ENCODE data around the gene HAGHL.
"Not testable (repeated sequence)": the region's sequence is repeated elsewhere in the genome, so short reads cannot be mapped to it uniquely, and the experiment has no call there.

Gene HAGHL

DNA sequence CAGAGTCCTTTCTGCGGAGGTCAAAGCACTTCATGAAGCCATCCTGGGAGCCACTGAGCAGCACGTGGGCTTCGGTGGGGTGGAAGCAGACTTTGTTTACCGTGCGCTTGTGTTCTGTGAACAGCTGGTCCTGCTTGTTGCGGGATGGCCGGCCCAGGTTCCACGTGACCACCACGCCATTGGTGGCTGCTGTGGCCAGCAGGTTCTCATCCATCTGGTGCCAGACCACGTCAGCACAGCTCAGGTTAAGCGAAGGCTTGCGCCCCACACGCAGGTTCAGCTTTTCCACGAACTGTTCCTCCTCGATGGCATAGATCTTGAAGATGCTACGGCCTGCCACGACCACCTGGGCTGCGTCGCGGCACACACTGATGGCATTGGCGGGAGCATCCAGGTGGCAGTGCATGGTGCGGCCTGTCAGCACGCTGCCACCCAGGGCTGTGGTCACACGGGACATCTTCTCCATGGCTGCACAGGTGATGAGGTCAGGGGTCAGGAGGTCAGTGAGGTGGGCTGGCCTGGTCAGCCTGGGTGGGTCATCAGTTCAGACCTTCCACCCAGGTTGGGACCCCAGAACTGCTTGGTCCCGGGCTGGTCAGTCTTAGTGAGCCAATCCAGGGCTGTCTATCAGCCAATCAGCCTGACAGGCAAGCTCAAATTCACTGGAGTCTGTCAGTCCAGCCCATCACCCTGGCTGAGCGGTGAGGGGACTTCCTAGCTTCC lies 37.6 kb upstream of the HAGHL start:
- no peak for DNase-seq (ENCODE audit: low read depth in 2 of 2)

DNA sequence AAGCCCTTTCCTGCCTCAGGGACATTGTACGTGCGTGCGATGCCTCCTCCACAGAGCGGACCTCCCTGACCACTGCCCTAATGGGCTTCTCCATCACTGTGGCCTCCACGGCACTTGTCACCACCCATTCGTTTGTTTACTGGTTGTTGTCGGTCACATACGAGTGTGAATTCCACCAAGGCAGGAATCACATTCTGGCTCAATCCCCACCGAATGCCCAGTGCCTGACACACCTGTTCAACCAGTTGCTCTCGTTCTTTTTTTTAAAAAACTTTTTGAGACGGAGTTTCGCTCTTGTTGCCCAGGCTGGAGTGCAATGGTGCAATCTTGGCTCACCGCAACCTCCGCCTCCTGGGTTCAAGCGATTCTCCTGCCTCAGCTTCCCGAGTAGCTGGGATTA lies 35.7 kb upstream of the HAGHL start:
- not testable (repeated sequence) for DNase-seq (ENCODE audit: low read depth in 2 of 2)

DNA sequence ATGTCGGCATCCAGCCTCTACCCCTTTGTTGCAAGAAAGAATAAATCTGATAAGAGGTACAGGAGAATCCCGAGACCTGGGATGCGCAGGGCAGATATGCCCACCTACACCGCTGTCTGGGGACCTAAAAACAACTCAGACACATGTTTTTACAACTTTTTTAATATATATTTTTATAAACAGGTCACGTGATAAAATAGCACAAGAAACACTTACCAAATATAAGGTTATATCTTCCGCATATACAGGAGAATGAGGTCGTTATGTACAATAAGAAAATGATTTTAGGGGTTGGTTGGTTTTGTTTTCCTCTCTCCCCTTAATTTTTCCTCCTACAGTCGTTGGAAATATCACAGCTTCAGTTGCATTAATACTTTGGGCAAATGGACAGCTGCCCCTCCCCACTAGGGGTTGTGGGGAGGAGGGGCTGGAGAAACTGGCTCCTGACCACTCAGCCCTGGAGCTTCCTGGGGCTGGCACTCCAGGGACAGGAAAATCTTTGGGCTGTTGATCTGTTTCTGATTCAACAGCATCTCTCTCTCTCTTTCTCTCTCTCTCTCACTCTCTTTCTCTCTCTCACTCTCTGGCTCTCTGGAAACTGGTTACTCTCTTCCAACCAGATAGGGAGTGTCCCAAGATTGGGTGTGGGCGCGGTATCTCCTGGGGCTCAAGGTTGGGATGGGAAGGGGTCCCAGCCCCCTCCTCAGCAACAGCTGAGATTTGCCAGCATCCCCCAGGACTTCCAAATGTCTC lies 34.4 kb upstream of the HAGHL start:
- no peak for DNase-seq (ENCODE audit: low read depth in 2 of 2)

DNA sequence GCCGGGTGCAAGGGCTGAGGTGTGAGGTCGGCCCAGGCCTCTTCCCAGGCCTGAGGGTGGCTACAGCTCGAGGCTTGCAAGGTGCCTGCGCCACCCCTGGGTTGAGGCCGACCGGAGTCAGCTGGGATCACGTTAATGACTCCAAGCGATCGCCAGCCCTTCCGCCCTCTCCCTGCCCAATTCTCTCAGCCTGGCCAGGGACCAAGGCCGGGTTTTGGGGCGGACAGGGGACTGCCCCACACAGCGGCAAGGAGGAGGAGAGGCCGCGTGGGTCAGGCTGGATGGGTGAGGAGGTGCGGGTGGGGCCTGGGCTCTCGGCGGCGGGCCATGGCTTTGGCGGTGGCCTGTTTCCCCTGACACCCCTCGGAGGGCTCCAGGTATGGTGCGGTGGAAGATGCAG lies 33.5 kb upstream of the HAGHL start:
- DNase-seq (ENCODE audit: low read depth in 2 of 2) = no peak

DNA sequence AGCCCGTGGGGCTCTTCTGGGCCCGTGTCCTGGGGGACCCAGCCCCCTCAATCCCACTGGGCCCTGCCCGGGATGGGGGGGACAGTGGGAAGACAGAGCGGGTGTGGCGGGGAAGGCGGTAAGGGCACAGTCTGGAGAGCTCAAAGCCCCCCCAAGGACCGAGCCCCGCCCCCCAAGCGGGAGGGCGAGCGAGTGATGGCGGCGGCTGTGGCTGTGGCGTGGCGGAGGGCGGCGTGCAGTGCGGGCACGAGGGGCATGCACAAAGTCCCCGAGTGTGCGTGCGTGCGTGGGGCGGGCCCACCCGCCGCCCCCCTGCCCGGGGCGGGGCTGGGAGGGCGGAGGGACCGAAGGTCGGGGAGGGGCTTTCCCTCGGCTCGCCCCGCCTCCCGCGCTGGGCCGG lies 33.1 kb upstream of the HAGHL start:
- DNase-seq (ENCODE audit: low read depth in 2 of 2) = no peak

DNA sequence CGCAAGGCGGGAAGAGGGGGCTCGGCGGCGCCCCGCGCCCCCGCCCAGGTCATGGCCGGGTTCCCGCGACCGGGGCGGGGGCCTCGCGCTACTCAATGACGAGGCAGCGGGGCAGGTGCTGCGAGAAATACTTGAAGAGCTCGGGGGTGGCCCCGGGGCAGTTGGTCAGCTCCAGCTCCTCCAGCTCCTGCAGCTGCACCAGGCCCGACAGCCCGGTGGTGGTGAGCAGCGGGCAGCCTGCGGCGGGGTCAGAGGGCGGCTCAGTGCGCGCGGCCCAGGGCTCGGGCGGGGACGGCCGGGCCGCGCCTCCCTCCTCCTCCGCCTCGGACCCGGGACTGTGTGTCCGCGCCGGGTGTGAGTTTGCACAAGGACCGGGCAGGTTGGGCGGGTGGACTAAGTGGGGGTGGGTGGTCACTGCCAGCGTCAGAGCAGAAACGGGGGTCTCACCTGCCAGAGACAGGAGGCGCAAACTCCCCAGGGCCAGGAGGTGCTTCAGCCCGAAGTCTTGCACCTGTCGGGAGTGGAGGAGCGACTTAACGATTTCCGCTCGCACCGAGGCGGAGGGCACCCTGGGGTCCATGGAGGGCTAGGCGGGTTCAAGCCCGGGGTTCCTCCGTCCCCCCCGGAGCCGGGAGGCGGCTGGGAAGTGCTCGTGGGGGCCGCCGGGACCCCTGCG lies 32.6 kb upstream of the HAGHL start:
- no peak for DNase-seq (ENCODE audit: low read depth in 2 of 2)

DNA sequence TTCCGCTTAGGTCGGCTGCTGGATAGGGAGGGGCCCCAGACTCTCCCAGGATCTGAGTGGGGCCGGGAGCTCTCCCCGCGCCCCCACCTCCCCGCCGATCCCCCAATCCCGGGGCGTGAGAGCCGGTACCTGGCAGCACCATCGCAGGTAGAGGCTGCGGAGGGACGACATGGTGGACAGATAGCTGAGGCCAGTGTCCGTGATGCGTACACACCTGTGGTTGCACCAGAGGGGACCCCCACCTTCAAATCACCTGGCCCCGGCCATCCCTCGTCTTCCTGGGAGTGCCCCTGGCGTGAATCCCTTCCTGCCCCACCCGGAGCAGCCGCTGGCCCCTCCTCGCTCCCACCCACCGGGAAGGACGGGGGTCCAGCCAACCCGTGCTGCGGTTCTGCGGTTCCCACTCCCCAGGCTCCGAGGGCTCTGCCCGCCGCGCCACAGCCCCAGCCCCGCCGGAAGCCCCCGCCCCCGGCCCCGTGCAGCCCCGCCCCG lies 32.0 kb upstream of the HAGHL start:
- DNase-seq (ENCODE audit: low read depth in 2 of 2) = no peak

DNA sequence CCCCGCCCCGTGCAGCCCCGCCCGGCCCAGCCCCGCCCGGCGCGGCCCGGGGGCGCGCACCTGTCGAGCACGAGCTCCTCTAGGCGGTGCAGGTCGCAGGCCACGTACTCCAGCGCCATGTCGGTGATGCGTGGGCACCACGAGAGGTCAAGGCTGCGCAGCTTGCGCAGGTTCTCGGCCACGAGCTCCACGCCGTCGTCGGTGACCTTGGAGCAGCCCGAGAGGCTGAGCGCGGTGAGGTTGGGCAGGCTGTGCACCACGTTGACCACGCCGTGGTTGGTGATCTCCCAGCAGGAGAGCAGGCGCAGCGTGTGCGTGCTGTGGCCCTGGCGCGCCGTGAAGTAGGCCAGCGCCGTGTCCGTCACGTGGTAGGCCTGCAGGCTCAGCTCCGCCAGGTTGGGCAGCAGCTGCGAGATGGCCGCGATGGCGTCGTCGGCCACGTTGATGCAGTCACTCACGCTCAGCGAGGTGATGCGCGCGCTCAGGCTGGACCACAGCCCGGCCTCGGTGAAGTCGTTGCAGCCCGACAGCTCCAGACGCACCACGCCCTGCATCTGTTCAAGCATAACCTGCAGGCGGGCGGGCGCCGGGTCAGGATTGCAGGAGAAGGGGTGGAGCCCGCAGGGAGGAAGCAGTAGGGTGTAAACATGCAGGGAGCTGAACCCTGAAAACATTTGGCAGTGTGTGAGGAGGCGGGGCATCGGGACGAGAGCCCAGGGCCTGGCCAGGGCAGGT lies 31.4 kb upstream of the HAGHL start:
- DNase-seq (ENCODE audit: low read depth in 2 of 2) = no peak

DNA sequence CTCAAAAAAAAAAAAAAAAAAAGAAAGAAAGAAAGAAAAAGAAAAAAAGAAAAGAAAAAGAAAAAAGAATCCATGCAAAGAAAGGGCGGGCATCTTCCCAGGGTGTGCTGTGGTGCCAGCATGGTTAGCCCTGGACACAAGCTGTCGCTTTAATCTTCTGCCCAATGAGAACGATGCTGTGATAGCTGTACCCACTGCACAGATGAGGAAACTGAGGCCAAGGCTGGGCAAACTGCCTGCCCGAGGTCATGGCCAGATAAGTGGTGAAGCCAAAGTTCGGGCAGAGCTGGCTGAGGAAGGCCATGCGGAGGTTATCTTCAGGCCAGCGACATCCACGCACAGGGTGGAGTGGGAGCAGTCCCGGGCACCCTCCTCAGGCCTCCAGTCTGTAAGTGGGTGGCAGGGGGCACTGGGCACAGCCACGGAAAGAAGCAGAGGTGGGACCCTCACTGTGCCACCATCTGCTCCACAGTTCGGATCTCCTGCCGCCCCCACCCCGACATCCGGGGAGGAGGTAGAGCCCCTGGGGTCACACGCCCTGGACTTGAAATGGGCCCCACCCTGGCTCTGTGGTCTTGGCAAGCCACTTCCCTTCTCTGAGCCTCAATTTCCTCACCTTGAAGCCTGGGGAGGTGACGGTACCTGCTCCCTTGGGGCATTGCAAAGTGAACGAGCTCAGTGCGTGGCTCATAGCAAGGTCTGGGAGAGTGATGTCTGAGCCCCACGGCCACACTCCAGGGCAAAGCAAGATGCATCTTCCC lies 27.8 kb upstream of the HAGHL start:
- DNase-seq (ENCODE audit: low read depth in 2 of 2) = no peak

DNA sequence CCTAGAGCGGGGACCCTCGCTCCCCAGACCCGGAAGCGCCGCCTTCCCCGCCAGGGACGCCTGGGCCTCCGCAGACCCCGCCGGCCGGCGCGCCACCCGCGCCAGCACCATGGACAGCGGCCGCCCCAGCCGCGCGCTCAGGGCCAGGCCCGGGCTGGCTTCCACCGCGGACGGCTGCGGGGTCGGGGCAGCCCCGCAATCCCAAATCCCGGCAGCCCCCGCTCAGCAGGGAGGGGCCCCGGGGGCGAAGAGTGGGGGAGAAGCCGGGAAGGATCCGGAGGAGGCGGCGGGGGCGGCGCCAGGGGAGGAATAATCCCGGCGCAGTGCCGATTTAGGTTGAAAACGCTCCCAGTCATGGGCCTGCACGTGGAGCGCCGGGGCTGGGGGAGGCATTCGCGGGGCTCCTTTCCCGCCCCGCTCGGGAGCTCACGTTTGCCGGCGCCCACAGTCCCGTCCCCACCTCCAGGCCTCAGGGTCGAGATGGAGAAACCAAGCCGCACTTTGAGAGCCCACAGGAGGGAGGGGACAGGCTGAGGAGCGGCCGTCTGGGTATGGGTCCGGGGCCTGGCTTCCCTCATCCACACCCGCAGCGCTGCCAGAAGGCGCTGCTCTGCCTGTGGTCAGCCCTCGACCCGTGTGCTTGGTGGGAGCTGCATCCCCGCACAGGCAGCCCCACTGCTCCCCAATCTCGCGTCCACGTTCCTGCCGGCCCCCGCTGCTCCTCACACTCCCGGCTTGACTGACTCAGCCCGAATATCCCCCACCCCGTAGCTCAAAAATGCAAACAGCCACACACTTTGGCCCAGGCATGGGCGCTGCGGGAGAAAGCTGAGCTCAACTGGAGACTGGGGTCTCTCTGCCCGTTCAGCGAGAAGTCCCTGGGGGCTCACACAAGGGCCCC lies 26.0 kb upstream of the HAGHL start:
- no peak for DNase-seq (ENCODE audit: low read depth in 2 of 2)

DNA sequence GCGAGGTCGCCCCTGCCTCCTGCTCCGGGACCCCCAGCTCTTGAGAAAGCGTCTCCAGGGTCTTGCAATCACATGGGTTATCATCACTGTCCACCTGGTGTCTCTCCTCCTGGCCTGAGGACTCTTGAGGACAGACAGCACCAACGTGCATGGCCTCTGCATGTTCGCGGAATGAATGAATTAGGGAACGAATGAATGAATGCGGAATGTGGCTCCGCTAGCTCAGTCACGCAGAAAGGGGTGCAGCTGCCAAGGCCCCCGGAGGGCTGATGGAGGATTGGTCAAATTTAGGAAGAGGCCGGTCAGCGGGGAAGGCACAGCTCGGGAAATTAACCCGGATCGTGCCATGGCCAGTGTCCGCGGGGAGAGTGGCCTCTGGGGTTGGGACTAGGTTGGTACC lies 24.6 kb upstream of the HAGHL start:
- DNase-seq (ENCODE audit: low read depth in 2 of 2) = no peak

DNA sequence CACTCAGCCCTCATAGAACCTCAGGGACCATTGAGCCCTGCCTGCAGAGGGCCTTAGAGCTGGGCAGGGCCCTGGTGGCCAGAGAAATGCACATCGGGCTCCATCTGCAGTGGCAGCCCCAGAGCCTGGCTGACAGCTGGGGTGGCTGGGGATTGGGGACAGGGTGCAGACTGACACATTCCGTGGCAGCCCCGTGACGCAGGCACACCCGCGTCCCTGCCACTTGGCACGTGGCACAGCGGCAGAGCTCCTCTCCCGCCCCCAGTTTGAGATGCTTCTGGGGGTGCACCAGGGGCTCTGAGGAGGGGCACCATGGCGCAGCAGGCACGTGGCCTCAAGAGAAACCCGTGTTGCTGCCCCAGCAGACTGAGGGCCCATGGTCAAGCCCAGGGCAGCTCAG lies 23.5 kb upstream of the HAGHL start:
- no peak for DNase-seq (ENCODE audit: low read depth in 2 of 2)

DNA sequence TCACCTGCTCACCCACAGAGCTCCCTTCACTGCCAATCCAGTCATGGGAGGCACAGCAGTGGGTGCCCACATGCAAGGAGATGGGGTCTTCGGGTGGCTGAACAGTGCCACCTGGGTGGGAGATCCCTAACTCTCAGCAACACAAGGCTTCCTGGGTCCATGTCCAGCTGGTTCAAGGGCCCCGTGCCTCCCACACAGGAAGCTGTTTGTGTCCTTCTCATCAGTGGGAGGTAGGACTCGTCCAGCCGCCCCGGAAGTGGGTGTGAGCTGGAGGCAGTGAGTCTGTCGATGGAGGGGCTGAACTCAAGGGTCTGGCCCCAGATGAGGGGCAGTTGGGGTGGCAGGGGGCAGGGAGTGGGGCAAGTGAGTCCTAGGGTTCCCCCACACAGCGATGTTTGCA lies 22.9 kb upstream of the HAGHL start:
- no peak for DNase-seq (ENCODE audit: low read depth in 2 of 2)

DNA sequence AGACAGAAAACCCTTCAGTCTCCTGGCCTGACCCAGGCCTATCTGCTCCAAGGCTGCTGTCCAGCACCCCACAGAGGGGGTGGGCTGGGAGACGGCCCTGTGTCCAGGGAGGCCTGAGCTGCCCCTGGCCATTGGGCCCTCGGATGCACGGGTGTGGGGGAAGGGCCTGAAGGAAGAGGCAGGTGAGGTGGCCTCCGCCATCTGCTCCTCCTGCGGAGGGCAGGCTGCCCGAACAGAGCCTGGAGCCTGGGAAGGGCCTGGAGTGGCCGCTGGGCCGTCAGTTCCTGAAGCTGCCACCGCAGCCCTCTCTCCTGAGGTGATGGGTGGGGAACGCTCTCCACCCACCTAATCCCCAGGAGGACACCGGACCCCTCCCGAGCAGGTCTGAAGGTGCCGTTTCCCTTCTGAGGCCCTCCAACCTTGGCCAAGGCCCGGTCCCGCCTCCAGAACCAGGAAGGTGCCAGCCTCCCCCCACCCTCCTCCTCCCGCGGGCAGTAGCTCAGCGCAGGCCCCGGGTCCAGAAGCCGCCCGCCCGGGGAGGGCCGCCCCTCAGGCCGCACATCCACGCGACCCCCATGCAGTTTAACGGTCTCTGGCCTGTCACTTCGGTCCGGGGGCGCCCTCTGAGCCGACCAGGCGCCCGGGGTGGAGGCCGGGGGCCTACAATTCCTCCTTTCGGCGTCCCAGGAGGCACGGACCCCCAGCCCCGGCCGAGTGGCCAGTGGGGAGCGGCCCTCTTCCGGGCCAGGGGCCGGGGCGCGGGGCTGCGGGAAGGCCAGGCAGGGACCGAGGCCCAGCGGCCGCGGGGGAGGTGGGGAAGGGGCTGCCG lies 22.1 kb upstream of the HAGHL start:
- DNase-seq (ENCODE audit: low read depth in 2 of 2) = no peak

DNA sequence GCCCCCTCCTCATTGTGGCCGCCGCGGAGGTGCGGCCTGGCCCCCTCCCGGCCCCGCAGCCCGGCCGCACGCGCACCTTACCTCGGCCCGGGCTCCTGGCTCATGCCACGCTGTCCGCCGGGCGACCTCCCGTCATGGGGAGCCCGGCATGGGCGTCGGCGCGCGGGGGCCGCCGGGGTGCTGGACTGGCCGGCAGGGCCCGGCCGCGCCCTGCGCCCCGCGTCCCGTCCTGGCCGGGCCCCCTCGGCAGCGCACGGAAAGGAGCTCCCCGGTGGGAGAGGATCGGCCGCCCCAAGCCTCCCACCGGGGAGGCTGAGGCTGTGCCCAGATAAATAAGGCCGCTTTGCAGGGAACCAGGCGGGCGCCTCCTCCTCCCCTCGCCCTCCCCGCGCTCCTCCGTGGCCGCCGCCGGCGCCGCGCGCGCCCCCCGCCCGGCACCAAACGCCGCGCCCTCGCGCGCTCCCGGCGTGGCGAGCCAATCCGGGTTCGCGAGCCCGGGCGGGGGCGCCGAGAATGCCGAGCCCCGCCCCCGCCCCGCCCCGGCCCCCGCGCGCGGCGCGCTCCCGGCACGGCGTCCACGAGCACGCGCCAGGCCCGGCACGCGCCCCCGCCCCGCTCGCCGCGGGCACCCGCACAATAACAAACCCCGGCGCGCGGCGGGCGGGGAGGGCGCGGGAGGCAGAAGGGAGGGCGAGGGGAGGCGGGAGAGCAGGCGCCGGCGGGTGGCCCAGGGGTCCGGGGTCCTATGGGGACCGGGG lies 21.3 kb upstream of the HAGHL start, which contains the start of gene FBXL16:
Gene FBXL16, minus strand, starts transcription at position 371 of the 758 bp plus-strand sequence. CDS start 8,396 bp downstream, outside the sequence.
- DNase-seq (ENCODE audit: low read depth in 2 of 2) = no peak

DNA sequence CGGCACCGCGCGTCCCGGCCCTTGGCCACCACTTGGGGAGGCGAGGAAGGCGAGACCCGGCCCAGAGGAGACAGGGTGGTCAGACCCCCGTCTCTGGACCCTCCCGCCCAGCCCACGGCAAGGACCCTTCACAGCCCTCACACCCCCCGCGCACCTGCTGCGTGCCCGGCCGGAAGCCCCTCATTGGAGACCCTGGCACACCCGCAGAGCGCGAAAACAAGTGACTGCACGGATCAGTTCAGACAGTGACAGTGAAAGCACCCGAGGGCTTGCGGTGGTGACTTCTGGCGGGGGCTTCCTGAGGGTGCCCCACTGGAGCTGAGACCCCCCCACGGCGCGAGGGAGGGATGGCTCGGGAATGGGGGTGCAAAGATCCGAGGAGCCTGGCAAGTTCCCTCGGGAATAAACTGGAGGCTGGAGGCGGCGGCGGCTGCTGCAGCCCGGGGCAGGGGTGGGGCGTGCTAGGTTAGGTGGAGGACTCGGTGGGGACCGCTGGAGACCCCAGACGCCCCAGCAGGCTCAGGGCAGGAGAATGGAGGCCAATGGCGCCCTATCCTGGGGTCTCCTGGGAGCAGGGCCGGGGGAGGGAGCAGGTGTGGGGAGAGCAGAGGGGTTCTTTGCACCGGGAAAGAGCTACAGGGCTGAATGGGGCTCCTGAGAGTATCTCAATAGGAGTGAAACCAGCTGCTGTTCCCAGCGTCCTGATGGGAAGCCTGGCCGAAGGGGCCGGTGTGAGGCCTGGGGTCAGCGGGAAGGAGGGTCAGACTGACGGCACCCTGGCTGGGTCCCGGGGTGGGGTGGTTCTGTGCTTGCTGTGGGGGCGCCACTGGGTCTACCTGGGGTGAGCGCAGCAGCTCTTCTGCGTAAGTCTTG lies 20.5 kb upstream of the HAGHL start:
- DNase-seq (ENCODE audit: low read depth in 2 of 2) = no peak

DNA sequence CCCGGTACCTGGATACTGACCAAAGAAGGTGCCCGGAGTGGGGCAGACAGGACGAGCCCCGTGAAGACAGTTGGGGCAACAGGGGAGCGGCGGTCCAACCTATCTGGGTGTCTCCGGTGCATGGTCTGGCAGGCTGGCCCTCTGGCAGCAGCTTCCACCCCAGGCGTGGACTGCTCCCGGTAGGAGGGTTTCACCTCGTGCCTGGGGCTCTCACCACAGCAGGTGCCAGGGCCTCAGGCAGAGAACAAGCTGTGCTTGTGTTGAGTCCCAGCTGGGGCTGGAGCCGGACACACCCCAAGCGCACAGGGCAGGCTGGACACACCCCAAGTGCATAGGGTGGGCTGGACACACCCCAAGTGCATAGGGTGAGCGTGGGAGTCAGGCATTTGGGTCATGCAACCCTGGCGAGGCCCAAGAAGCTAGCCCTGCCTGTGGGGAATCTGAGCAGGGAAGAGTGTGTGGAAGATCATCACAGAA lies 19.8 kb upstream of the HAGHL start:
- no peak for DNase-seq (ENCODE audit: low read depth in 2 of 2)

Data from fibroblast of skin of left quadriceps (primary cell).